ENCODE data around the gene CDCP1. TPM values are rescaled to one million over a fixed set of nuclear protein-coding genes. Genes with fewer than 3 reads are reported as not detected.

Gene CDCP1
- total RNA-seq, 1 donor from 2014 or later: 1.8 TPM

GRCh38 chr3:45049807-45050206 lies 96.4 kb downstream of the CDCP1 start:
- DNase-seq (ENCODE audit: low spot score) (no peak), ATAC-seq (no peak)
- intact Hi-C loops (cut with DNase I): loop anchor here (10.0 kb wide), 1 partner anchor 165 kb away; no protein-coding TSS in a partner anchor

- no peak for DNase-seq (ENCODE audit: low spot score)
- intact Hi-C loops (cut with DNase I): loop anchor here (10.0 kb wide), 1 partner anchor 167 kb away; no protein-coding TSS in a partner anchor
- ATAC-seq: no peak
These were observed 97.9 kb downstream of the CDCP1 start for GRCh38 chr3:45048244-45048643.

DNA sequence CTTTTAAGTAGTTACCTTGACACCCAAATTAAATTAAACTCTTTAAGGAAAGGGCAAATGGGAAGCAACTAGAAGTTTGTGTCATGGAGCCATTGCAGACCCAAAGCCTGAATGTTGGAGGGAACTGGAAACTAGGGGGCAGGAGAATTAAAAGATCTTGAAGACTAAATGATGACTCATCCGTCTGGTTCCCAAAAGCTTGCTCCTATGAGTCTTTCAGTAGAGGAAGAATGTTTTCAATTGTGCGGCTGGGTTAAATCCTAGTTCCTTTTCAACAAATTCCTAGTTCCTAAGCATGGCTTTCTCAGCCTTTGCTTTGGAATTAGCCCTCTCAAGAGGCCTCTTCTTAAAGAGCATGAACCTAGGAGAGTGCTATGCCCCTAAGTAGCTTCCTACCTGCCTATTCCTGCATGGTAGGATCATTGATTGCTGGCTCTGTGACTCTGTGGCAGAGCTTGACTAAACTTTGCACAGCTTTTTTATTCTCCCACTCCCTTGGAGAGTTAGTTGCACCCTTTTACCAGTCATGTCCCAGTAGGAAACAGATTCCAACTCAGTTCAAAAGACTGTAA lies 102.4 kb downstream of the CDCP1 start:
- DNase-seq (ENCODE audit: low spot score) (no peak), ATAC-seq (peak; percentile 54)
- intact Hi-C loops (cut with DNase I): loop anchor here (10.0 kb wide), 1 partner anchor 171 kb away; no protein-coding TSS in a partner anchor

- intact Hi-C loops (cut with DNase I): loop anchor here (10.0 kb wide), 1 partner anchor 173 kb away; no protein-coding TSS in a partner anchor
- ATAC-seq (no peak), DNase-seq (ENCODE audit: low spot score) (no peak)
These were observed 104.0 kb downstream of the CDCP1 start for GRCh38 chr3:45042162-45042561.

GRCh38 chr3:45041666-45042065 lies 104.5 kb downstream of the CDCP1 start:
- ATAC-seq: no peak
- DNase-seq (ENCODE audit: low spot score): no peak
- intact Hi-C loops (cut with DNase I): loop anchor here (10.0 kb wide), 1 partner anchor 173 kb away; no protein-coding TSS in a partner anchor

GRCh38 chr3:45037720-45038455 lies 108.3 kb downstream of the CDCP1 start:
- intact Hi-C loops (cut with DNase I): loop anchor here (5.0 kb wide), 1 partner anchor 464 kb away; no protein-coding TSS in a partner anchor
- DNase-seq (ENCODE audit: low spot score) (peak; percentile 94), ATAC-seq (peak; percentile 74)

DNA sequence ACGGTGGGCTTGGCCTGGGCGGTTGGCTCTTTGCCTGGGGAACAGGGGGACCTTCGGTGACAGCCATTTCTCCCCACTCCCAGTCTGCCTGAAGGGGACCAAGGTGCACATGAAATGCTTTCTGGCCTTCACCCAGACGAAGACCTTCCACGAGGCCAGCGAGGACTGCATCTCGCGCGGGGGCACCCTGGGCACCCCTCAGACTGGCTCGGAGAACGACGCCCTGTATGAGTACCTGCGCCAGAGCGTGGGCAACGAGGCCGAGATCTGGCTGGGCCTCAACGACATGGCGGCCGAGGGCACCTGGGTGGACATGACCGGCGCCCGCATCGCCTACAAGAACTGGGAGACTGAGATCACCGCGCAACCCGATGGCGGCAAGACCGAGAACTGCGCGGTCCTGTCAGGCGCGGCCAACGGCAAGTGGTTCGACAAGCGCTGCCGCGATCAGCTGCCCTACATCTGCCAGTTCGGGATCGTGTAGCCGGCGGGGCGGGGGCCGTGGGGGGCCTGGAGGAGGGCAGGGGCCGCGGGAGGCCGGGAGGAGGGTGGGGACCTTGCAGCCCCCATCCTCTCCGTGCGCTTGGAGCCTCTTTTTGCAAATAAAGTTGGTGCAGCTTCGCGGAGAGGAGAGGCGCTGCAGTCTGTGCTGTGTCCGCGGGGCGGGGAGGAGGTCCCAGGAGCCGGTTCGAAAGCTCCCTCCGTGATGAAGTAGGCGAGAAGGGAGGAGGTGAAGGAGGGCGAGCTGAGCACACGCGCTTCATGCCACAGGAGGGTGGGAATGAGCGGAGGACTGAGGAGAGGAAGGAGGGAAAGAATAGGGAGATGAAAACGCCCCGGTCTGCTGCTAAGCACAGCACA lies 110.5 kb downstream of the CDCP1 start:
- intact Hi-C loops (cut with DNase I): loop anchor here (5.0 kb wide), 1 partner anchor 467 kb away; no protein-coding TSS in a partner anchor
- peak; percentile 73 for DNase-seq (ENCODE audit: low spot score)
- ATAC-seq: peak; percentile 72

- intact Hi-C loops (cut with DNase I): loop anchor here (5.0 kb wide), 1 partner anchor 468 kb away; no protein-coding TSS in a partner anchor
- DNase-seq (ENCODE audit: low spot score) (peak; percentile 83), ATAC-seq (peak; percentile 66)
These were observed 111.4 kb downstream of the CDCP1 start for GRCh38 chr3:45034612-45035252.

DNA sequence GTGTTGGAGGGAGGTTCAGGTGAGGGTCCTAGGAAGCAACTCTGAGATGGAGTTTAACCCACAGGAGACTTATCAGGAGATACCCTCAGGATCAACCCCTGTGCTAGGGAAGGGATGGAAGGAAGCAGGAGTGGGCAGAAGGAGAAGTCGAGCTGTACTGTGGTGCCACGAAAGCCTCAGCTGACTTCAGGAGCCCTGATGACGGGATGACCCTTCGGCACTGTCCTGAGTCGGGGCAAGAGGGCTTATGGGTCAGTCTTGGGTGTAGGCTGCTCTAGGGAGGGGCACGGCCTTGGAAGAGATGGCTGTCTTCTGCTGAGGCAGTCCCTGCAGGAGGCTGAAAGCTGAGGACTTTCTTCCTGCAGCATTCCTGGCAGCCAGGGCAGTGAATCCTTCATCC lies 112.4 kb downstream of the CDCP1 start:
- DNase-seq (ENCODE audit: low spot score) (no peak), ATAC-seq (no peak)
- intact Hi-C loops (cut with DNase I): no loop called here

Other genes with a start within 250 kb of the CDCP1 start
- gene ZDHHC3, start 170.2 kb downstream of the CDCP1 start, total RNA-seq: 85.1 TPM
- gene EXOSC7, start 170.1 kb downstream of the CDCP1 start, total RNA-seq: 36.9 TPM
- gene CLEC3B, start 120.1 kb downstream of the CDCP1 start, total RNA-seq: 105 TPM
- gene TMEM158, start 79.9 kb upstream of the CDCP1 start, total RNA-seq: 6.5 TPM
- gene LARS2, start 242.2 kb upstream of the CDCP1 start, total RNA-seq: 20.3 TPM